H9 (cell line): ENCODE results near the gene ABCA7. TPM values are rescaled to one million over a fixed set of nuclear protein-coding genes. Genes with fewer than 3 reads are reported as not detected.

Source experiments
- DNase-seq: peaks from one replicate; pipeline ENCODE4 v3.0.0-alpha.2; 2017
- H2AFZ ChIP-seq: one replicate; pipeline ENCODE4 v1.6.1; 2013; ENCODE audit warnings: mild to moderate bottlenecking, low read length, control low read depth, moderate library complexity
- H2AK5ac ChIP-seq: 2 replicates; pipeline ENCODE4 v1.6.1; 2013; ENCODE audit warnings: low read length, control low read depth, mixed read lengths; ENCODE audit not compliant: insufficient read length
- H2BK120ac ChIP-seq: one replicate; pipeline ENCODE4 v1.6.1; 2013; ENCODE audit warnings: low read depth, mild to moderate bottlenecking, low read length, control low read depth, inconsistent platforms; ENCODE audit not compliant: poor library complexity, severe bottlenecking
- H2BK12ac ChIP-seq: 2 replicates; pipeline ENCODE4 v1.6.1; 2013; ENCODE audit warnings: low read length, control low read depth, mixed read lengths, low read depth; ENCODE audit not compliant: insufficient read length
- H2BK15ac ChIP-seq: 2 replicates; pipeline ENCODE4 v1.6.1; 2013; ENCODE audit warnings: low read depth, low read length, control low read depth
- H2BK20ac ChIP-seq: one replicate; pipeline ENCODE4 v1.6.1; 2013; ENCODE audit warnings: low read depth, mild to moderate bottlenecking, low read length, control low read depth, inconsistent platforms; ENCODE audit not compliant: poor library complexity, severe bottlenecking
- H2BK5ac ChIP-seq: 2 replicates; pipeline ENCODE4 v1.6.1; 2013; ENCODE audit warnings: low read length, control low read depth, mixed read lengths; ENCODE audit not compliant: insufficient read length
- H3K14ac ChIP-seq: 2 replicates; pipeline ENCODE4 v1.6.1; 2013; ENCODE audit warnings: low read length, control low read depth; ENCODE audit not compliant: insufficient read depth
- H3K18ac ChIP-seq: 2 replicates; pipeline ENCODE4 v1.6.1; 2013; ENCODE audit warnings: low read depth, mild to moderate bottlenecking, mixed read lengths, low read length, control low read depth; ENCODE audit not compliant: insufficient read length
- H3K23ac ChIP-seq: 2 replicates; pipeline ENCODE4 v1.6.1; 2013; ENCODE audit warnings: low read length, control low read depth, mixed read lengths, low read depth; ENCODE audit not compliant: insufficient read length
- H3K23me2 ChIP-seq: 2 replicates; pipeline ENCODE4 v1.6.1; 2013; ENCODE audit warnings: low read depth, mild to moderate bottlenecking, mixed read lengths, low read length, control low read depth; ENCODE audit not compliant: insufficient read length, poor library complexity, severe bottlenecking
- H3K27ac ChIP-seq: 2 replicates; pipeline ENCODE4 v1.5.1; 2013; ENCODE audit warnings: low read length, control low read depth, mixed read lengths, low read depth; ENCODE audit not compliant: insufficient read length
- H3K27me3 ChIP-seq: 2 replicates; pipeline ENCODE4 v1.6.1; 2013; ENCODE audit warnings: low read length, control low read depth, inconsistent platforms; ENCODE audit not compliant: insufficient read depth
- H3K4ac ChIP-seq: 2 replicates; pipeline ENCODE4 v1.6.1; 2013; ENCODE audit warnings: low read depth, mild to moderate bottlenecking, control low read depth, inconsistent platforms, low read length, moderate library complexity
- H3K4me1 ChIP-seq: 2 replicates; pipeline ENCODE4 v1.6.1; 2013; ENCODE audit warnings: low read length, control low read depth, inconsistent platforms; ENCODE audit not compliant: insufficient read depth
- H3K4me2 ChIP-seq: 2 replicates; pipeline ENCODE4 v1.6.1; 2013; ENCODE audit warnings: low read length, control low read depth, mixed read lengths; ENCODE audit not compliant: insufficient read length, insufficient read depth
- H3K56ac ChIP-seq: 2 replicates; pipeline ENCODE4 v1.6.1; 2013; ENCODE audit warnings: low read depth, mild to moderate bottlenecking, mixed read lengths, low read length, control low read depth; ENCODE audit not compliant: insufficient read length
- H3K79me1 ChIP-seq: 2 replicates; pipeline ENCODE4 v1.6.1; 2013; ENCODE audit warnings: low read depth, mild to moderate bottlenecking, moderate library complexity, low read length, control low read depth, inconsistent platforms; ENCODE audit not compliant: insufficient read depth, poor library complexity, severe bottlenecking
- H3K79me2 ChIP-seq: 2 replicates; pipeline ENCODE4 v1.6.1; 2013; ENCODE audit warnings: low read length, control low read depth, inconsistent platforms; ENCODE audit not compliant: insufficient read depth
- H3K9ac ChIP-seq: 2 replicates; pipeline ENCODE4 v1.6.1; 2013; ENCODE audit warnings: low read length, control low read depth, mixed read lengths; ENCODE audit not compliant: insufficient read length; ENCODE audit errors: extremely low read depth
- H3K9me3 ChIP-seq: one replicate; pipeline ENCODE4 v1.6.1; 2013; ENCODE audit warnings: low read depth, low read length, inconsistent platforms; ENCODE audit not compliant: control insufficient read depth
- H3T11ph ChIP-seq: one replicate; pipeline ENCODE4 v1.6.1; 2013; ENCODE audit warnings: mild to moderate bottlenecking, low read length, control low read depth, inconsistent platforms
- H4K20me1 ChIP-seq: one replicate; pipeline ENCODE4 v1.6.1; 2013; ENCODE audit not compliant: control insufficient read depth, insufficient read length, insufficient read depth
- H4K5ac ChIP-seq: 2 replicates; pipeline ENCODE4 v1.6.1; 2013; ENCODE audit warnings: low read depth, mild to moderate bottlenecking, mixed read lengths, low read length, control low read depth; ENCODE audit not compliant: insufficient read length
- H4K8ac ChIP-seq: replicated peaks from 2 replicates; pipeline ENCODE4 v1.6.1; 2013; ENCODE audit warnings: low read length, control low read depth, mixed read lengths, low read depth; ENCODE audit not compliant: insufficient read length
- H4K91ac ChIP-seq: 2 replicates; pipeline ENCODE4 v1.6.1; 2013; ENCODE audit warnings: low read depth, mild to moderate bottlenecking, moderate library complexity, mixed read lengths, low read length, control low read depth; ENCODE audit not compliant: insufficient read length
- H3K27ac Mint-ChIP-seq, 3 experiments: 2 replicates in 2 of 3; 3 replicates in 1 of 3; pipeline ENCODE4 v1.8.0; 2020 to 2021; ENCODE audit warnings: mixed read lengths in 3 of 3, mild to moderate bottlenecking in 1 of 3, moderate library complexity in 1 of 3
- H3K27me3 Mint-ChIP-seq: 2 replicates; pipeline ENCODE4 v1.8.0; 2021; ENCODE audit warnings: low read depth, mild to moderate bottlenecking, moderate library complexity, mixed read lengths
- H3K36me3 Mint-ChIP-seq, 3 experiments: 2 replicates in 2 of 3; 3 replicates in 1 of 3; pipeline ENCODE4 v1.8.0; 2020 to 2021; ENCODE audit warnings: low read depth in 3 of 3, mixed read lengths in 3 of 3; ENCODE audit not compliant: insufficient read depth in 1 of 3
- H3K4me1 Mint-ChIP-seq, 2 experiments: 2 replicates each; pipeline ENCODE4 v1.8.0; 2020; ENCODE audit warnings: mixed read lengths in 2 of 2
- H3K4me3 Mint-ChIP-seq, 2 experiments: 2 replicates in 1 of 2; 3 replicates in 1 of 2; pipeline ENCODE4 v1.8.0; 2020 to 2021; ENCODE audit warnings: mild to moderate bottlenecking in 2 of 2, mixed read lengths in 2 of 2, moderate library complexity in 1 of 2
- H3K9me3 Mint-ChIP-seq, 2 experiments: 2 replicates in 1 of 2; 3 replicates in 1 of 2; pipeline ENCODE4 v1.8.0; 2020; ENCODE audit warnings: mild to moderate bottlenecking in 2 of 2, mixed read lengths in 2 of 2, moderate library complexity in 1 of 2
- CTCF ChIP-seq: fragments of 200-600 bp; sonication (generic); conservative IDR thresholded peaks from 3 replicates; pipeline ENCODE4 v1.8.0; 2021; ENCODE audit warnings: antibody characterized with exemption, mild to moderate bottlenecking
- WGBS: extraction: QIAGEN DNeasy Blood & Tissue Kit; methylation state at CpG from one replicate; pipeline ENCODE4 v1.1.7; 2013; ENCODE audit warnings: missing lambda C conversion rate, low lambda C conversion rate, mixed read lengths; ENCODE audit not compliant: insufficient read length; ENCODE audit errors: extremely low coverage; 5-methylcytosine and 5-hydroxymethylcytosine counted together
- total RNA-seq: library from RNA; stranded (reverse); gene quantifications from 2 replicates; pipeline ENCODE4 v1.2.1, GENCODE V29; 2021

ABCA7 gene
- total RNA-seq, 1 experiment from 2014 or later = 34.6 TPM

- H3K56ac ChIP-seq = no peak overlapping the region
- H3K9me3 ChIP-seq = no peaks in the 10 kb centered on the region
- H3K9ac ChIP-seq = no peak overlapping the region
- TF ChIP-seq CTCF = no peak
- H3K4ac ChIP-seq = no peak overlapping the region
- H4K5ac ChIP-seq = no peak overlapping the region
- H3K4me1 Mint-ChIP-seq = peaks cover 5 to 10% of the 10 kb centered on the region in 2 experiments
- no peak overlapping the region for H2AK5ac ChIP-seq
- no peak overlapping the region for H2BK5ac ChIP-seq
- peaks cover 50% of the 10 kb centered on the region for H3K27me3 Mint-ChIP-seq
- no peak overlapping the region for H2BK12ac ChIP-seq
- WGBS = no CpG with 5 or more reads among the region's 3 CpGs
- H3K9me3 Mint-ChIP-seq = no peaks in the 10 kb centered on the region; a peak in 1 of 5 replicates
- H2AFZ ChIP-seq = no peak overlapping the region
- H3K36me3 Mint-ChIP-seq = no peaks in the 10 kb centered on the region; a peak in 1 of 7 replicates
- no peak overlapping the region for H2BK20ac ChIP-seq
- no peak overlapping the region for H3T11ph ChIP-seq
- H3K79me2 ChIP-seq = 0 out of 2 replicates have a peak, but pooled peaks cover 2% of the 10 kb centered on the region
- H3K27ac ChIP-seq = no peak overlapping the region
- no peak overlapping the region for H2BK120ac ChIP-seq
- H3K18ac ChIP-seq = no peak overlapping the region
- no peak for DNase-seq
- H3K23ac ChIP-seq = no peak overlapping the region
- no peak overlapping the region for H3K14ac ChIP-seq
- H4K91ac ChIP-seq = no peak overlapping the region
- H3K4me2 ChIP-seq = no peak overlapping the region
- H4K8ac ChIP-seq = no peak overlapping the region
- peak overlapping the region in 1 of 2 experiments; percentile 65; a peak in 2 of 5 replicates for H3K4me3 Mint-ChIP-seq
- peaks cover 10% of the 10 kb centered on the region for H3K27me3 ChIP-seq
- H3K23me2 ChIP-seq = peaks cover 10% of the 10 kb centered on the region
- H2BK15ac ChIP-seq = no peak overlapping the region
- H4K20me1 ChIP-seq = peaks cover 4% of the 10 kb centered on the region
- H3K27ac Mint-ChIP-seq = no peak overlapping the region
- no peaks in the 10 kb centered on the region for H3K79me1 ChIP-seq
- H3K4me1 ChIP-seq = no peaks in the 10 kb centered on the region
Observed at GRCh38 chr19:999379-999719, 40.6 kb upstream of the ABCA7 start.
